Coronary artery (tissue), 2 donors: ENCODE measurements around the gene PUS10.
"Not testable (repeated sequence)": the region's sequence is repeated elsewhere in the genome, so short reads cannot be mapped to it uniquely, and the experiment has no call there.

Experiments used
- DNase-seq: peaks from one replicate; pipeline ENCODE4 v3.0.0-alpha.2; 2017; ENCODE audit warnings: low spot score
- H3K27ac ChIP-seq, 2 donors: fragments of 200-600 bp; sonication (generic); one replicate each; pipeline ENCODE4 v1.5.1; 2016 to 2019
- H3K4me3 ChIP-seq: fragments of 200-600 bp; sonication (generic); 2 replicates; pipeline ENCODE4 v1.5.1; 2016; ENCODE audit warnings: mild to moderate bottlenecking, moderate library complexity
- CTCF ChIP-seq: fragments of 200-600 bp; sonication (generic); IDR thresholded peaks from one replicate; pipeline ENCODE4 v1.5.1; 2019; ENCODE audit warnings: antibody characterized with exemption

The PUS10 gene

DNA sequence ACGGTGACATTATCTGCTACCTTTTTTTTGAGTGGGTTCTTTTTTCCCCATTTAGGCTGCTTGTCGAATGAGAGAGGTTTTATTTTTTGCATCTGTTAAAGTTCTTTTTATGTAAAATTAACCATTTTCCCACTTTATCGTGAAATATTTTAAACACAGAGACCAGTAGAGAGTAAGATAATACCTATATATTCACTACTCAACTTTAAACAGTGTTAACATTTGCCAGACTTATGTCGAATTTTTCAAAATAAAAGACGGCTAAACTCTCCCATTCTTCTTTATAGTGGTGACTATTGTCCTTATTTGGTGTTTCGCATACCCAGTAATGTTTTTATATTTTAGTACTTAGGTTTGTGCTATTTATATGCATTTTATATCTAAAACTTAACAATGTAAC, 743 bp upstream of the PUS10 start:
- DNase-seq = no peak
- Histone ChIP-seq H3K27ac (peak overlapping the region in 1 of 2 donors; percentile 96), H3K4me3 (peak overlapping the region; percentile 90)
- no peak for TF ChIP-seq CTCF

DNA sequence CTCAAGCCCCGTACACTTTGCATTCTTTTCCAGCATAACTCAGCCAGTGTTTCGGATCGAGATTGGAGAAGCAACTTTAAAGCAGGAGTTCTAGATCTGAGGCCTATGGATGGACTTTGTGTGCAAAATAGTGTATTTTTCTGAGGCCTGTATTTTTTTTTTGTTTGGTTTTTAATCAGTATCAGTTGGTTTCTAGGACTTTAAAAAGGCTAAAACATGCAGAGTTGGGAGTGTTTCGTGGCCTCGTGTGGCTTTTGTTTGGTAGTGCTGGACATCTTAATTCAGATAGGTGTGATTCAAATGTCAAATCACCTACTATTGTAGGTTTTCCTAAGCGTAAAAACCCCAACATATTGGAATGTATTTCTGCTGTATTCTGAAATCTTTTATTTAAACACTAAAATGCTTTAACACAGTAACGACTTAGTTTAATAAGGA, 282 bp upstream of the PUS10 start:
- TF ChIP-seq CTCF = no peak
- DNase-seq = no peak
- Histone ChIP-seq H3K4me3 (peak overlapping the region; percentile 90), H3K27ac (peak overlapping the region; percentile 94 to 96)

GRCh38 chr2:61017003-61017555, 976 bp downstream of the PUS10 start:
- Histone ChIP-seq H3K4me3 (peak overlapping the region; percentile 90), H3K27ac (peak overlapping the region; percentile 94 to 96)
- peak; percentile 82 for DNase-seq
- no peak for TF ChIP-seq CTCF

DNA sequence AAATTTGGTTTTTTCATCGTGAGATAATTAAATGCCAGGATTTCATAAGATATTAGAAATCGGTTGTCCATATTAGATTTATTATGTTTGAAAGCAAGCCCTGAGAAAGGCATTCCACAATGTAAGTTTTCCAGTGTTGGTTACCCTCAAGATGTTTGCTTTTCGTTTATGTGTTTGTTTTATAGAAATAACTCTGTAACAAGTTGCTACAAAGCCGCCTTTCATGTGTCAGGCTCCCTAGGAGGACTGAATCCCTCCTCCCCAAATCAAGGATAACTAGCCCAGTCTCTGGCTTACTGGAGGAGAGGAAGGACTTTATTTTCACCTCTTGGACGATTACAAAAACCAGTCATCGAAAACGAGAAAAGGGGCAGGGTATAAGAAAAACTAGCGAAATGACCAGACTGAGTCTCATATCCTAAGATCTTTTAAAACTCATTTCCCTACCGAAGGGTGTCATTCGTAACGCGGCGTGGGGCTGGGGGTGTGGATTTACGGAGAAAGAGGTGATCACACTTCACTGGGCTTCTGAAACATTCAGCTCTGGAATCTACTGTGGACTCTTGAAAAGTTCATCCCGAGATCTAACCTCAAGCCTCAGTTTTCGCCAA, 1.6 kb downstream of the PUS10 start:
- no peak for DNase-seq
- Histone ChIP-seq H3K27ac (peak overlapping the region; percentile 94 to 96), H3K4me3 (peak overlapping the region; percentile 90)
- TF ChIP-seq CTCF = no peak

- no peak for DNase-seq
- H3K4me3 ChIP-seq = peak overlapping the region; percentile 90
- no peak overlapping the region for H3K27ac ChIP-seq
- no peak for TF ChIP-seq CTCF
These were observed 2.1 kb downstream of the PUS10 start for GRCh38 chr2:61015976-61016375.

- TF ChIP-seq CTCF = no peak
- Histone ChIP-seq H3K4me3 (no peak overlapping the region), H3K27ac (no peak overlapping the region)
- no peak for DNase-seq
These were observed 3.3 kb downstream of the PUS10 start for GRCh38 chr2:61014763-61015162.

DNA sequence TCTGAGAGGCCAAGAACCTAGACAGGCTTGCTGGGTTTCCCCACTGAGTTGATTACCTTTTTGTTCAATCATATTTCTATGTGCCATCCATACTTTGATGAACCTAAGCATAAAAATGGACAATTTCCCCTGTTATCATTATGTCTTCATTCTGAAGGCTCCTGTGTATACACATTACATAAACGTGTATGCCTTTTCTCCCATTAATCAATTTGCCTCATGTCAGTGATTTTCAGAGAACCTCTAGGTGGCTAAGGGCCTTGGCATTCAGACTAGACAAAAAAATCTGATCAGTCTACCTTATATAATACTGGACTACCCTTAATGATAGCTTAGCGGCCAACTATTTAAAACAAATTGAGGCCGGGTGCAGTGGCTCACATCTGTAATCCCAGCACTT, 4.7 kb downstream of the PUS10 start:
- no peak overlapping the region for H3K27ac ChIP-seq
- DNase-seq = no peak
- no peak for TF ChIP-seq CTCF
- H3K4me3 ChIP-seq = no peak overlapping the region

DNA sequence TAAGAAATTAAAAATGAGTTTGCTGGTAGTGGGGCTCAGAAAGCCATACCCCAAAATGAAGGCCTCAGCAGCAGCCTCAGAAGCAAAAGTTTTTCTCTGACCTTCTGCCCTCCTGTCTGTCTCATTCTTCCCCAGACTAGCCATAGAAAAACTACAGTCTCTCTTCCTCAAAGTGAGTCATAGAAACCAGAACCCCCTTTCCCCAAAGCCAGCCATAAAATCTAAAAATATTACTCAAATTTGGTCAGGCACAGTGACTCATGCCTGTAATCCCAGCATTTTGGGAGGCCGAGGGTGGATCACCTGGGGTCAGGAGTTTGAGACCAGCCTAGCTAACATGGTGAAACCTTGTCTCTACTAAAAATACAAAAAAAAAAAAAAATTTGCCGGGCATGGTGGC, 5.8 kb downstream of the PUS10 start:
- not testable (repeated sequence) for H3K4me3 ChIP-seq, DNase-seq, H3K27ac ChIP-seq
